Measurements from ENCODE around the gene STX4. TPM values are rescaled to one million over a fixed set of nuclear protein-coding genes. Genes with fewer than 3 reads are reported as not detected.

STX4 gene
- total RNA-seq, 1 experiment from 2014 or later, result 26.0 TPM

- peaks cover 29% of the 10 kb centered on the region for H3K79me2 ChIP-seq (ENCODE audit: insufficient read depth, low read length)
- no TSS peak for BruUV-seq (replicated peaks)
- peaks cover 19 to 42% of the 10 kb centered on the region in 2 experiments for H3K36me3 ChIP-seq (ENCODE audit: control insufficient read depth in 1 of 2, insufficient read depth in 2 of 2, low read length in 2 of 2)
Observed at GRCh38 chr16:31080035-31080629, 46.8 kb downstream of the STX4 start.

More at GRCh38 chr16:31080035-31080629, 46.8 kb downstream of the STX4 start:
- no peak for DNase-seq (ENCODE audit: low read depth, low spot score)
- H3K4me3 ChIP-seq (replicated peaks in 1 of 2; ENCODE audit: low read depth in 1 of 2, low read length in 2 of 2), result no peak overlapping the region
- H3K27me3 ChIP-seq (ENCODE audit: insufficient read depth, low read length), result no peaks in the 10 kb centered on the region
- peaks cover 3 to 16% of the 10 kb centered on the region in 2 experiments; a peak in 2 of 4 replicates for H3K4me1 ChIP-seq (ENCODE audit: control insufficient read depth in 1 of 2, insufficient read depth in 2 of 2, low read length in 2 of 2)
- ChIA-PET CTCF (no interaction called here), RAD21 (ENCODE audit: low non-redundant PET in 1 of 2, low total read pairs in 2 of 2, uncharacterized antibody in 2 of 2, unreplicated experiment in 2 of 2) (no interaction called here), POLR2A (no interaction called here)
- no peaks in the 10 kb centered on the region for H3K9me3 ChIP-seq (ENCODE audit: control insufficient read depth in 1 of 2, insufficient read depth in 1 of 2, low read depth in 1 of 2, low read length in 2 of 2)
- ATAC-seq, result no peak
- H3K4me2 ChIP-seq (ENCODE audit: low read length), result no peak overlapping the region
- H3K9ac ChIP-seq (ENCODE audit: low read length), result no peak overlapping the region
- no peaks in the 10 kb centered on the region for H4K20me1 ChIP-seq (ENCODE audit: insufficient read depth)
- H2AFZ ChIP-seq (ENCODE audit: low read depth, low read length, poor library complexity, severe bottlenecking), result no peak overlapping the region
- intact Hi-C loops (cut with micrococcal nuclease), result no loop called here
- no peak for TF ChIP-seq ZNF274 (IDR thresholded peaks at IDR 0.05; ENCODE audit: low read depth, low read length)
- no peak for TF ChIP-seq FOSL1 (IDR thresholded peaks at IDR 0.05; ENCODE audit: low read depth)
- no peak for TF ChIP-seq EZH2 (IDR thresholded peaks at IDR 0.05)
- TF ChIP-seq TCF7L2 (IDR thresholded peaks at IDR 0.05; ENCODE audit: borderline replicate concordance, extremely low read depth, insufficient read depth, insufficient read length), result no peak
- TF ChIP-seq RAD21 (IDR thresholded peaks at IDR 0.05; ENCODE audit: low read depth), result no peak
- TF ChIP-seq CEBPB (IDR thresholded peaks at IDR 0.05; ENCODE audit: low read depth), result no peak
- no peak for TF ChIP-seq ELF1 (IDR thresholded peaks at IDR 0.05; ENCODE audit: borderline replicate concordance, low read depth)
- TF ChIP-seq EGR1 (IDR thresholded peaks at IDR 0.05; ENCODE audit: low read depth), result no peak
- TF ChIP-seq SP1 (IDR thresholded peaks at IDR 0.05; ENCODE audit: low read depth), result no peak
- no peak for TF ChIP-seq EZH2phosphoT487 (IDR thresholded peaks at IDR 0.05; ENCODE audit: borderline replicate concordance)
- no peak for TF ChIP-seq ZFX (IDR thresholded peaks at IDR 0.05)
- no peak for TF ChIP-seq JUND (IDR thresholded peaks at IDR 0.05)
- no peak for TF ChIP-seq CTCF (IDR thresholded peaks at IDR 0.05 in 2 of 3, conservative IDR thresholded peaks at IDR 0.05 in 1 of 3; ENCODE audit: borderline replicate concordance in 1 of 3, insufficient read depth in 1 of 3, low read depth in 2 of 3, low read length in 2 of 3)
- no peak for TF ChIP-seq ZBTB33 (IDR thresholded peaks at IDR 0.05; ENCODE audit: extremely low read depth, insufficient replicate concordance, low read length)
- no peak for TF ChIP-seq CBX3 (IDR thresholded peaks at IDR 0.05; ENCODE audit: low read depth)
- no peak for TF ChIP-seq YY1 (IDR thresholded peaks at IDR 0.05; ENCODE audit: extremely low read depth, insufficient replicate concordance, low read depth, low read length)
- no peak for TF ChIP-seq SIN3A (IDR thresholded peaks at IDR 0.05; ENCODE audit: low read depth)
- no peak for TF ChIP-seq ATF3 (IDR thresholded peaks at IDR 0.05)
- H3K27ac ChIP-seq (ENCODE audit: low read depth, low read length), result no peak overlapping the region
- H3K9me2 ChIP-seq (ENCODE audit: insufficient read depth), result no peaks in the 10 kb centered on the region
